Omental fat pad (tissue), 4 donors: ENCODE data around the gene TNMD. TPM values are rescaled to one million over a fixed set of nuclear protein-coding genes. Genes with fewer than 3 reads are reported as not detected.
A peak's percentile ranks its signal among the peaks of the same experiment; 100 is the strongest.

Experiments
- ATAC-seq: fragments of 150-250 bp; one replicate; pipeline ENCODE4 v1.9.1; 2016; ENCODE audit warnings: mild to moderate bottlenecking, moderate library complexity; ENCODE audit not compliant: low FRiP score
- DNase-seq: peaks from one replicate; pipeline ENCODE4 v3.0.0-alpha.2; 2019; ENCODE audit warnings: low spot score
- total RNA-seq, 4 donors: library from RNA; depleted of rRNA; stranded (reverse); fragments of >200 nt; gene quantifications; one replicate each; pipeline ENCODE4 v1.1.0, GENCODE V29; 2016
- TF ChIP-seq, protein P1 (sequence below), 3 donors: fragments of 450-650 bp; IDR thresholded peaks; one replicate each; pipeline ENCODE4 v1.5.1; 2016 to 2017; ENCODE audit warnings: antibody characterized with exemption in 3 of 3, mild to moderate bottlenecking in 3 of 3, moderate library complexity in 2 of 3

Gene TNMD
- total RNA-seq, 4 donors from 2014 or later, result 3.0 to 80.5 (median 18.1) TPM

DNA sequence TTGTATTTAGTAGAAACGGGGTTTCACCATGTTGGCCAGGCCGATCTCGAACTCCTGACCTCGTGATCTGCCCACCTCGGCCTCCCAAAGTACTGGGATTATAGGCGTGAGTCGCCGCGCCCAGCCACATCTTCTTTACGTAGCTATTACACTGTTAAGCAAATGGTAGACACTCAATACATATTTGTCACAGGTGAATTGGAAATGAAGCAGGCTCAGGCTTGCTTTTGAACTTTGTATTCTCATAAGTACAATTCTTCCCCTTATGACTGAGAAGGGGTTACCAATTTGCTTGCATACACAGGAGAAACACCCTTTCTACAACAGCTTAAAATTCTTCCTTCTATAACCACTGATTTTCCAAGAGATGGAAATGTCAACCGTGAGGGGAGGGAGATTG lies 58.5 kb downstream of the TNMD start:
- TF ChIP-seq, protein P1, sequence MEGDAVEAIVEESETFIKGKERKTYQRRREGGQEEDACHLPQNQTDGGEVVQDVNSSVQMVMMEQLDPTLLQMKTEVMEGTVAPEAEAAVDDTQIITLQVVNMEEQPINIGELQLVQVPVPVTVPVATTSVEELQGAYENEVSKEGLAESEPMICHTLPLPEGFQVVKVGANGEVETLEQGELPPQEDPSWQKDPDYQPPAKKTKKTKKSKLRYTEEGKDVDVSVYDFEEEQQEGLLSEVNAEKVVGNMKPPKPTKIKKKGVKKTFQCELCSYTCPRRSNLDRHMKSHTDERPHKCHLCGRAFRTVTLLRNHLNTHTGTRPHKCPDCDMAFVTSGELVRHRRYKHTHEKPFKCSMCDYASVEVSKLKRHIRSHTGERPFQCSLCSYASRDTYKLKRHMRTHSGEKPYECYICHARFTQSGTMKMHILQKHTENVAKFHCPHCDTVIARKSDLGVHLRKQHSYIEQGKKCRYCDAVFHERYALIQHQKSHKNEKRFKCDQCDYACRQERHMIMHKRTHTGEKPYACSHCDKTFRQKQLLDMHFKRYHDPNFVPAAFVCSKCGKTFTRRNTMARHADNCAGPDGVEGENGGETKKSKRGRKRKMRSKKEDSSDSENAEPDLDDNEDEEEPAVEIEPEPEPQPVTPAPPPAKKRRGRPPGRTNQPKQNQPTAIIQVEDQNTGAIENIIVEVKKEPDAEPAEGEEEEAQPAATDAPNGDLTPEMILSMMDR (IDR thresholded peaks at IDR 0.05), result no peak
- DNase-seq (no peak), ATAC-seq (no peak)

DNA sequence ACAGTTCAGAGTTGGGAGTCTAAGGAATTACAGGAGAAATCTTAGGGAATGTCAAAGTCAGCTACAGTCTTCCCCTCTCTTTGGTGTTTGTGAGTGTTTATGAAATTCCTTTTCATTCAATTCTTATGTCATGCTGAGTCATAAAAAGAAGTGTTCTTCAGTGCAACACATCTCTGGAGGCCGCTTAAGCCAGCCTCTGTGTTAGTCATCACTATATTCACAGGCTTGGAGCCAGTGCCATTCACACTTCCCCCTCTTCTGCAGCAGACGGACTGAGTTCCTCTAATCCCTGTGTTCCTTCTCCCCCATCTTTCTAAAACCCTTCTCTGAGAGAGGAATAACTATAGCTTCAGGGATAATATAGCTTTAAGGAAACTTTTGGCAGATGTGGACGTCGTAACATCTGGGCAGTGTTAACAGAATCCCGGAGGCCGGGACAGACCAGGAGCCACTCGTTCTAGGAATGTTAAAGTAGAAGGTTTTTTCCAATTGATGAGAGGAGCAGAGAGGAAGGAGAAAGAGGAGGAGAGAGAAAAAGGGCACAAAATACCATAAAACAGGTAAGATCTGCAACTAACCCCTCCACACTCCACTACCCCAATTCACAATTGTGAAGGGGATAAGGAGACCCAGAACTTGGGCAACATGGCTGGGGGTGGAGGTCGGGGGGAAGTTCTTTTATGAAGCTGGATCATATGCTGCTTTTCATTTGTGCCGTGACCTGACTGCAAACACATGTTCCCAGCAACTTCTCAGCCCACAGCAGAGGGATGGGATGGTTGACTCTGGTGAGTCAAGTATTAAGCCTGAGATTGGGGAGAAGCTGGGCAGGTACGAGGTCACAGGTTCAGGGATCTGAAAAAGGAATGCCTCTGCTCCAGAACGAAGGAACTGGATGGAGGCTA lies 59.5 kb downstream of the TNMD start, which contains the start of gene SRPX2:
Gene SRPX2 (plus strand): TSS at position 244 of the 905 bp plus-strand sequence. CDS start 2,124 bp downstream, outside the sequence.
- ATAC-seq, result peak; percentile 90
- DNase-seq, result no peak
- TF ChIP-seq, protein P1 (IDR thresholded peaks at IDR 0.05), result no peak

- ATAC-seq, result no peak
- TF ChIP-seq, protein P1 (IDR thresholded peaks at IDR 0.05), result no peak
- no peak for DNase-seq
These were observed 60.4 kb downstream of the TNMD start for GRCh38 chrX:100645106-100645505.

- no peak for DNase-seq
- ATAC-seq, result no peak
- TF ChIP-seq, protein P1 (IDR thresholded peaks at IDR 0.05), result no peak
These were observed 62.4 kb downstream of the TNMD start for GRCh38 chrX:100647095-100647494.

- ATAC-seq (no peak), DNase-seq (no peak)
- TF ChIP-seq, protein P1 (IDR thresholded peaks at IDR 0.05), result no peak
These were observed 63.0 kb downstream of the TNMD start for GRCh38 chrX:100647739-100648138.

DNA sequence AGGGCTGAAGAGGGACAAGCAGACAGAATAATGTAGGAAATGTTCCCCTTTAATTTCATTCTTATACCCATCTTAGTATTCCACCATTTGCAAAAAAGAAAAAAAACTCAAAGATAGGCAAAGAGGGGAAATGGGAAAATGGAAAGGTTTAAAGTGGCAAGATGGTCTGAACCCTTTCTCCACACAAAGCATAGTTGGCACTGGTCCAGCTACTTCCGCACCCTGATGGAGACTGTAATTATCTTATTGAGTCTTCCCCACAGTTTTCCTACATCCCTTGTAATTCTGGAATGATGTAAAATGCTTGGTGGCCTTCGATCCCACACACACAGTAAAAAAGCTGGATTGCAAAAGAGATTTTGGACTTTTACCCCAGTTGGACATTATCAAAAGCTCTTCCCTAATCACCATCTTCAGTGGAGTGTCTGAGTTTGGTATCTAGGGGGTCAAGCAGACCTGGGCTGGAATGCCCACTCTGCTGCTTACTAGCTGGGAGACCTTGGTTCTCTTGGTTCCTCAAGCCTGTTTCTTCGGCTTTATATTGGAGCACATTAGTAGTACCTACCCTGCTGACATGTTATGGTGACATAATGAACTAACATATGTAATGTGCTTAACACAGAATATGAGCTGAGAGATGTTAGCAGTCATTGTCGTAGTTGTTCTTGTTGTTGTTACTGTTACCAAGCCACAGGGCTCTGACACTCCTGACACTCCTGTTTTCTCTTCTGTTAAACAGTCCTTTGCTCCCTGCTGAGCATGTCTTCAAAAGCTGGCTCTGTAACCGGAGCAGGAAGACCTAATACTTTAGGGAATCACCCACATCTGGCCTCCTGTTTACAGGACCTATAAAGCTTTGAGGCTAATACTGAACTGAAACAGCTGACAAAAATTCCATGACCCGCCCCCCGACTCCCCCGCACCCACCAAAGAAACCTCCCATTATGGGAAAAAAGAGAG lies 64.0 kb downstream of the TNMD start:
- TF ChIP-seq, protein P1 (IDR thresholded peaks at IDR 0.05), result no peak
- no peak for DNase-seq
- ATAC-seq, result peak; percentile 17

Other genes starting within 250 kb of the TNMD start
- gene PCDH19, start 174.7 kb upstream of the TNMD start, total RNA-seq, result 1 to 10 TPM in 3 of 4 donors, under 1 TPM in 1; 0.74 to 4.3 (median 2.3) TPM
- gene TSPAN6, start 51.9 kb downstream of the TNMD start, total RNA-seq, result 10 to 100 TPM; 27.3 to 55.5 (median 38.4) TPM
- 100 to 1,000 TPM in 2 of 4 donors, 10 to 100 TPM in 2; 77.9 to 327 (median 148) TPM for gene SRPX2, start 59.3 kb downstream of the TNMD start, total RNA-seq
- 10 to 100 TPM; 10.2 to 37.2 (median 14.8) TPM for gene SYTL4, start 147.2 kb downstream of the TNMD start, total RNA-seq
- 10 to 100 TPM in 2 of 4 donors, 1 to 10 TPM in 2; 7.8 to 10.1 (median 9.8) TPM for gene CSTF2, start 235.5 kb downstream of the TNMD start, total RNA-seq